Activated CD4-positive, alpha-beta T cell treated with anti-CD3 and anti-CD28 coated beads for 24 hours (primary cell): ENCODE data around the gene NLRP11.
"Not testable (repeated sequence)": the region's sequence is repeated elsewhere in the genome, so short reads cannot be mapped to it uniquely, and the experiment has no call there.

Source experiments
- DNase-seq, 2 donors: peaks; one replicate each; pipeline ENCODE4 v3.0.0-alpha.2; 2020; ENCODE audit warnings: low read depth in 2 of 2

The NLRP11 gene

GRCh38 chr19:55778331-55778730, 53.5 kb downstream of the NLRP11 start:
- no peak for DNase-seq

DNA sequence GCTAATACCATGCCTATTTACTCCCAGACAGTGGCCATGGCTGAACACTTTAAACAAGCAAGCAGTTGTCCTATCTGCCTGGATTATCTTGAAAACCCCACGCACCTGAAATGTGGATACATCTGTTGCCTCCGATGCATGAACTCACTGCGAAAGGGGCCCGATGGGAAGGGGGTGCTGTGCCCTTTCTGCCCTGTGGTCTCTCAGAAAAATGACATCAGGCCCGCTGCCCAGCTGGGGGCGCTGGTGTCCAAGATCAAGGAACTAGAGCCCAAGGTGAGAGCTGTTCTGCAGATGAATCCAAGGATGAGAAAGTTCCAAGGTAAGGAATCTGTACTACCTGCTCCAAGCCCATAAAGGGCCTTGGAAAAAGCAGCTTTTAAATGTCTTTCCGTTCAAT, 54.3 kb downstream of the NLRP11 start:
- no peak for DNase-seq

GRCh38 chr19:55769632-55770031, 62.2 kb downstream of the NLRP11 start:
- not testable (repeated sequence) for DNase-seq

GRCh38 chr19:55768818-55769217, 63.0 kb downstream of the NLRP11 start, which contains the start of gene RFPL4AL1:
Gene RFPL4AL1, plus strand, starts transcription at chr19:55769118. Its CDS starts 2,687 bp downstream, at chr19:55771805.
- DNase-seq = not testable (repeated sequence)

DNA sequence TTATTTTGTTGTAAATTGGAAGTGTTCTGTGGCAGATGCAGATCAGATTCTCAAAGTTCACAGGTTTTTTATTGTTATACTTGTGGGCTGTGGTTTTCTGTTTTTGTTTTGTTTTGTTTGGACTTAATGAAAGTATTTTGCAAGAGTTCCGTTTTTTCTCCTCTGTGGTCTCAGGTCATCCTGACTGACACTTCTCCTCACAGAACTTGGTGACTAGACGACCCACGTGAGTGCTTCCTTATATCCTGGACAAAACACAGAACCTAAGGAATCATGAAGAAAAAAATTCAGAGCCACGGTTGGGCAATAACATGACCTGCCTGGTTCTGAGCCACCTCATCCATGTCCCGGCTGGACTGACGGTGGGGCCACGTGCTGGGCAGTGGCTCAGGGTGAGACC, 65.3 kb downstream of the NLRP11 start:
- no peak for DNase-seq

GRCh38 chr19:55758797-55759196, 73.0 kb downstream of the NLRP11 start, which contains the start of gene RFPL4A:
Gene RFPL4A, plus strand, starts transcription at chr19:55759097. Its CDS starts 2,704 bp downstream, at chr19:55761801.
- not testable (repeated sequence) for DNase-seq

GRCh38 chr19:55756808-55757207, 75.0 kb downstream of the NLRP11 start:
- not testable (repeated sequence) for DNase-seq

GRCh38 chr19:55753401-55753800, 78.4 kb downstream of the NLRP11 start:
- DNase-seq = no peak

GRCh38 chr19:55750715-55751114, 81.1 kb downstream of the NLRP11 start:
- DNase-seq = no peak

GRCh38 chr19:55738302-55738701, 93.5 kb downstream of the NLRP11 start, which contains the start of gene NLRP9:
Gene NLRP9, minus strand, starts transcription at chr19:55738402. Its CDS starts 28 bp downstream, at chr19:55738374.
- no peak for DNase-seq
